Type B pancreatic cell (in vitro differentiated cells): ENCODE data around the gene HHAT. TPM values are rescaled to one million over a fixed set of nuclear protein-coding genes. Genes with fewer than 3 reads are reported as not detected.

ENCODE experiments used
- DNase-seq: peaks from one replicate; pipeline ENCODE4 v3.0.0; 2021; ENCODE audit warnings: mixed read lengths; ENCODE audit not compliant: unreplicated experiment; ENCODE audit errors: extremely low spot score
- H3K27ac Mint-ChIP-seq: 2 replicates; pipeline ENCODE4 v1.8.0; 2021; ENCODE audit warnings: mild to moderate bottlenecking, mixed read lengths
- H3K27me3 Mint-ChIP-seq: 2 replicates; pipeline ENCODE4 v1.8.0; 2021; ENCODE audit warnings: mixed read lengths
- H3K36me3 Mint-ChIP-seq: 2 replicates; pipeline ENCODE4 v1.8.0; 2021; ENCODE audit warnings: mixed read lengths
- H3K4me1 Mint-ChIP-seq: one replicate; pipeline ENCODE4 v1.8.0; 2021; ENCODE audit warnings: mixed read lengths; ENCODE audit not compliant: unreplicated experiment
- H3K4me3 Mint-ChIP-seq: 2 replicates; pipeline ENCODE4 v1.8.0; 2021; ENCODE audit warnings: mild to moderate bottlenecking, mixed read lengths
- H3K9me3 Mint-ChIP-seq: 2 replicates; pipeline ENCODE4 v1.8.0; 2021; ENCODE audit warnings: mixed read lengths
- total RNA-seq: library from RNA; stranded (reverse); gene quantifications from 2 replicates; pipeline ENCODE4 v1.2.1, GENCODE V29; 2021; ENCODE audit warnings: low replicate concordance
- TF ChIP-seq, protein P1 (sequence below): fragments of 200-600 bp; sonication (generic); conservative IDR thresholded peaks from 2 replicates; pipeline ENCODE4 v1.5.0; 2021; ENCODE audit warnings: antibody characterized with exemption, mild to moderate bottlenecking

Gene HHAT
- total RNA-seq, 1 donor from 2014 or later, result 9.0 TPM

DNA sequence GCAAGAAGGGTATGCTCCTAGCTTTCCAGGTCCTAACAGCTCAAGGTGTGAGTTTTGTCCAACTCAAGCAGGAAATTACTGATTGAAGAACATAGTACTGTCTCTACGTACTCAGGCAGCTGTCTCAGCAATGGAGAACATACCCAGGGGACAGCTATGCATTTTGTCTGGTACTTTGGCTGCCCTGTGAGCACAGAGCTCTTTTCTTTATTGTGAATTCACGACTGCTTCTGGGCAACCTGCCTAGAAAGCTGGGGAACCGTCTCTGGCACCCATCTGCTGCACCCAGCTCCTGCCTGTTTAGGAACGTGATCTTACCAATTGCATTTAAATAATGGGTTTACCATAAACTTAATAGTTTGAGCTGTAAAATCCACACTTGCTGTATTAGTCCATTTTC lies 258.1 kb downstream of the HHAT start:
- no peak overlapping the region for H3K4me3 Mint-ChIP-seq
- peaks cover 12% of the 10 kb centered on the region for H3K9me3 Mint-ChIP-seq
- no peak overlapping the region for H3K27ac Mint-ChIP-seq
- H3K4me1 Mint-ChIP-seq, result peaks cover 6% of the 10 kb centered on the region
- TF ChIP-seq, protein P1, sequence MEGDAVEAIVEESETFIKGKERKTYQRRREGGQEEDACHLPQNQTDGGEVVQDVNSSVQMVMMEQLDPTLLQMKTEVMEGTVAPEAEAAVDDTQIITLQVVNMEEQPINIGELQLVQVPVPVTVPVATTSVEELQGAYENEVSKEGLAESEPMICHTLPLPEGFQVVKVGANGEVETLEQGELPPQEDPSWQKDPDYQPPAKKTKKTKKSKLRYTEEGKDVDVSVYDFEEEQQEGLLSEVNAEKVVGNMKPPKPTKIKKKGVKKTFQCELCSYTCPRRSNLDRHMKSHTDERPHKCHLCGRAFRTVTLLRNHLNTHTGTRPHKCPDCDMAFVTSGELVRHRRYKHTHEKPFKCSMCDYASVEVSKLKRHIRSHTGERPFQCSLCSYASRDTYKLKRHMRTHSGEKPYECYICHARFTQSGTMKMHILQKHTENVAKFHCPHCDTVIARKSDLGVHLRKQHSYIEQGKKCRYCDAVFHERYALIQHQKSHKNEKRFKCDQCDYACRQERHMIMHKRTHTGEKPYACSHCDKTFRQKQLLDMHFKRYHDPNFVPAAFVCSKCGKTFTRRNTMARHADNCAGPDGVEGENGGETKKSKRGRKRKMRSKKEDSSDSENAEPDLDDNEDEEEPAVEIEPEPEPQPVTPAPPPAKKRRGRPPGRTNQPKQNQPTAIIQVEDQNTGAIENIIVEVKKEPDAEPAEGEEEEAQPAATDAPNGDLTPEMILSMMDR, result no peak
- H3K27me3 Mint-ChIP-seq, result peaks cover 12% of the 10 kb centered on the region
- no peaks in the 10 kb centered on the region for H3K36me3 Mint-ChIP-seq
- no peak for DNase-seq

DNA sequence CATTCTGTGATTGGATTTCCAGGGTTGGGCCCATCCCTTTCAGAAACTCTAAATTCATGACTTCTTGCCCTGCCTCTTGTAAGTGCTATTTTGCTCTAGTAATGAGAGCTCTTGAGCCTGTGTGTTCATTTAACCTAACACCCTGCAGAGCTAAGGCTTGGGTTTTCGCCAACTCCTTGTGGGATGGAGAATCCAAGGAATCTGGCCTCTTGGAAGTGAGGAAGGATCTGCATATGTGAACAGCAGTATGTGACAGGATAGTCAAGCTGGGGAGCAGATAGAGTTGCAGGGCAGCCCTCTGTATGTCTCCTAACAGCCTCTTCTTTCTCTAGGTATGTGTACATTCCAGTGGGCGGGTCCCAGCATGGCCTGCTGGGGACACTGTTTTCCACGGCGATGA lies 258.9 kb downstream of the HHAT start:
- TF ChIP-seq, protein P1, result no peak
- Mint-ChIP-seq H3K9me3 (peaks cover 12% of the 10 kb centered on the region), H3K27me3 (peaks cover 6% of the 10 kb centered on the region), H3K36me3 (no peaks in the 10 kb centered on the region), H3K4me1 (peaks cover 6% of the 10 kb centered on the region), H3K27ac (no peak overlapping the region), H3K4me3 (no peak overlapping the region)
- DNase-seq, result no peak

DNA sequence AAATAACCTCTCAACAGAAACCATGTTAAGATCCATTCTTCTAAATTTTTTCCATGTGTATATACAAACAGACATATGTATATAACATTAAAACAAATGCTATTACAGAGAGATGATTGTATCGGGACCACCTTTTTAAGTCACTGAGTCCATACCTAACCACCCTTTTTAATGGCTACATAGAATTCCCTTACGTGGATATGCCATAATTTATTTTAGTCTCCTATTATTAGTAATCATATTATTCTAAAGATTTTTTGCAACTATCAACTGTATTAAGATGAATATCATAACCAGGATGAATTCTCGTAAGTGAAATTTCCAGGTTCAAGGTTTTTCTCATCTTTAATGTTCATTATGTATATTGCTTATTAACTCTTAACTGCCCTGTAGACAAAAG lies 259.7 kb downstream of the HHAT start:
- peaks cover 5% of the 10 kb centered on the region for H3K27me3 Mint-ChIP-seq
- H3K4me3 Mint-ChIP-seq, result no peak overlapping the region
- H3K4me1 Mint-ChIP-seq, result peaks cover 6% of the 10 kb centered on the region
- TF ChIP-seq, protein P1, result no peak
- peaks cover 12% of the 10 kb centered on the region for H3K9me3 Mint-ChIP-seq
- no peaks in the 10 kb centered on the region for H3K36me3 Mint-ChIP-seq
- DNase-seq, result no peak
- no peak overlapping the region for H3K27ac Mint-ChIP-seq

DNA sequence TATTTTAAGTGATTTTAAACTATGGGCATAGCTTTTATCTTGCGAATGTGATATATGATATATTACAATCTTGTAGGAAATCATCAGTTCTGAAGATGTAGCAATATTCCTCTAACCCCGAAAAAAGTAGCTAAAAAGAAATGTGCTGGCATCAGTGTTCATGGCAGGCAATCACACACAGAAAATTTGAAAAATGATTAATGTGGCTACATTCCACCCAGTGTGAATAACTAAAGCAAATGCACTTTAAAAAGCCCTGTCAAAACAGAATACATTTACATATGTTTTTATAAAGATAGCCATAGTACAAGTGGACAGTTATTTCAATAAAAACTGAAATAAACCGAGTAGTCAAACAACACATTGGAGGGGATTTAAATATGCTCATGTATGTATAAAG lies 260.2 kb downstream of the HHAT start:
- peaks cover 12% of the 10 kb centered on the region for H3K9me3 Mint-ChIP-seq
- H3K27me3 Mint-ChIP-seq, result peaks cover 5% of the 10 kb centered on the region
- DNase-seq, result no peak
- H3K4me1 Mint-ChIP-seq, result peaks cover 6% of the 10 kb centered on the region
- TF ChIP-seq, protein P1, result no peak
- no peak overlapping the region for H3K27ac Mint-ChIP-seq
- no peaks in the 10 kb centered on the region for H3K36me3 Mint-ChIP-seq
- H3K4me3 Mint-ChIP-seq, result no peak overlapping the region

DNA sequence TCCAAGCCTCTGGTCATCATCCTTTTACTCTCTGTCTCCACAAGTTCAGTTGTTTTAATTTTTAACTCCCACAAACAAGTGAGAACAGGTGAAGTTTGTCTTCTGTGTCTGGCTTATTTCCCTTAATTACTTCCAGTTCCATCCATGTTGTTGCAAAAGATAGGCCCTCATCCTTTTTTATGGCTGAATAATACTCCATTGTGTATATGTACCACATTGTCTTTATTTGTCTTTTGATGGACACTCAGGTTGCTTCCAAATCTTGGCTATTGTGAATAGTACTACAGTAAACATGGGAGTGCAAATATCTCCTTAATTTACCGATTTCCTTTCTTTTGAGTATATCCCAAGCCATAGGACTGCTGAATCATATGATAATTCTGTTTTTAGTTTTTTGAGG lies 262.5 kb downstream of the HHAT start:
- Mint-ChIP-seq H3K27ac (no peak overlapping the region), H3K4me3 (no peak overlapping the region), H3K27me3 (no peaks in the 10 kb centered on the region), H3K9me3 (peaks cover 13% of the 10 kb centered on the region), H3K4me1 (no peaks in the 10 kb centered on the region), H3K36me3 (no peaks in the 10 kb centered on the region)
- DNase-seq, result no peak
- TF ChIP-seq, protein P1, result no peak

DNA sequence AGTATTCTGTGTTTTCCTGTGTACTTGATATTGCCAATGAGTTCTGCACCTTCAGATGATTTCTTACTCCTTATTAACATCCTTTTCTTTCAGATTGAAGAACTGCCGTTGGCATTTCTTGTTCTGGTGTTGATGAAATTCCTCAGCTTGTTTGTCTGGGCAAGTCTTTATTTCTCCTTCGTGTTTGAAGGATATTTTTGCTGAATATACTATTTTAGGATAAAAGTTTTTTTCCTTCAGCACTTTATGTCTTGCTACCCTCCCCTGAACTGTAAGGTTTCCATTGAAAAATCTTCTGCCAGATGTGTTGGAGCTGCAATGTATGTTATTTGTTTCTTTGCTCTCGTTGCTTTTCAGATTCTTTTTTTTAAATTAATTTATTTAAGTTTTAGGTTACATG lies 265.9 kb downstream of the HHAT start:
- H3K27ac Mint-ChIP-seq, result no peak overlapping the region
- peaks cover 9% of the 10 kb centered on the region for H3K4me1 Mint-ChIP-seq
- H3K9me3 Mint-ChIP-seq, result peaks cover 17% of the 10 kb centered on the region
- H3K36me3 Mint-ChIP-seq, result no peaks in the 10 kb centered on the region
- DNase-seq, result no peak
- no peak overlapping the region for H3K4me3 Mint-ChIP-seq
- H3K27me3 Mint-ChIP-seq, result no peaks in the 10 kb centered on the region
- TF ChIP-seq, protein P1, result no peak
